AG10803 (cell line): ENCODE data around the gene NAA35.

ENCODE experiments used
- DNase-seq: peaks from one replicate; pipeline ENCODE4 v3.0.0; 2010; ENCODE audit warnings: low read depth
- H3K4me3 ChIP-seq: 2 replicates; pipeline ENCODE4 v1.5.1; 2011; ENCODE audit warnings: mild to moderate bottlenecking, low read length, control low read depth
- TF ChIP-seq, protein P1 (sequence below): conservative IDR thresholded peaks from 2 replicates; pipeline ENCODE4 v1.5.1; 2011; ENCODE audit warnings: mild to moderate bottlenecking, low read length, control low read depth, inconsistent platforms

Gene NAA35

GRCh38 chr9:86062845-86063693 is 122.1 kb downstream of the NAA35 start:
- TF ChIP-seq, protein P1, sequence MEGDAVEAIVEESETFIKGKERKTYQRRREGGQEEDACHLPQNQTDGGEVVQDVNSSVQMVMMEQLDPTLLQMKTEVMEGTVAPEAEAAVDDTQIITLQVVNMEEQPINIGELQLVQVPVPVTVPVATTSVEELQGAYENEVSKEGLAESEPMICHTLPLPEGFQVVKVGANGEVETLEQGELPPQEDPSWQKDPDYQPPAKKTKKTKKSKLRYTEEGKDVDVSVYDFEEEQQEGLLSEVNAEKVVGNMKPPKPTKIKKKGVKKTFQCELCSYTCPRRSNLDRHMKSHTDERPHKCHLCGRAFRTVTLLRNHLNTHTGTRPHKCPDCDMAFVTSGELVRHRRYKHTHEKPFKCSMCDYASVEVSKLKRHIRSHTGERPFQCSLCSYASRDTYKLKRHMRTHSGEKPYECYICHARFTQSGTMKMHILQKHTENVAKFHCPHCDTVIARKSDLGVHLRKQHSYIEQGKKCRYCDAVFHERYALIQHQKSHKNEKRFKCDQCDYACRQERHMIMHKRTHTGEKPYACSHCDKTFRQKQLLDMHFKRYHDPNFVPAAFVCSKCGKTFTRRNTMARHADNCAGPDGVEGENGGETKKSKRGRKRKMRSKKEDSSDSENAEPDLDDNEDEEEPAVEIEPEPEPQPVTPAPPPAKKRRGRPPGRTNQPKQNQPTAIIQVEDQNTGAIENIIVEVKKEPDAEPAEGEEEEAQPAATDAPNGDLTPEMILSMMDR: no peak
- no peak overlapping the region for H3K4me3 ChIP-seq
- no peak for DNase-seq

DNA sequence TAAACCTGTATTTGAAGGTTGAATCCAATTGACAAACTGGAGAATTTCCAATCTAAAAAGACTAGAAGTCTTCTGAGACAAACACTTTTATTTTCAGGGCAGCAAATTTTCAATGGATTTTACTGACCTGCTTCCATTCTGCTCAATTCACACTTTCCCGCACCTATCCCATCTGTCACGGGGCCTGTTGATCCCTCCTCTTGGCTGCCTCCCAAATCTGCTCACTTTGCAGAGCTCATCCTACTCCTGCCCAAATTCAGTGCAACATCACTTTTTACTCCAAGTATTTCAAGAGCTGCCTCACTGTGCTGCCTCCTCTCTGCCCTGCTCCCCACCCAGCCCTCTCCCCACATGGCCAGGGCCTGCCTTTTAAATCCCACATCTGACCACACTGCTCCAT is 123.3 kb downstream of the NAA35 start:
- H3K4me3 ChIP-seq: no peak overlapping the region
- TF ChIP-seq, protein P1: no peak
- no peak for DNase-seq

DNA sequence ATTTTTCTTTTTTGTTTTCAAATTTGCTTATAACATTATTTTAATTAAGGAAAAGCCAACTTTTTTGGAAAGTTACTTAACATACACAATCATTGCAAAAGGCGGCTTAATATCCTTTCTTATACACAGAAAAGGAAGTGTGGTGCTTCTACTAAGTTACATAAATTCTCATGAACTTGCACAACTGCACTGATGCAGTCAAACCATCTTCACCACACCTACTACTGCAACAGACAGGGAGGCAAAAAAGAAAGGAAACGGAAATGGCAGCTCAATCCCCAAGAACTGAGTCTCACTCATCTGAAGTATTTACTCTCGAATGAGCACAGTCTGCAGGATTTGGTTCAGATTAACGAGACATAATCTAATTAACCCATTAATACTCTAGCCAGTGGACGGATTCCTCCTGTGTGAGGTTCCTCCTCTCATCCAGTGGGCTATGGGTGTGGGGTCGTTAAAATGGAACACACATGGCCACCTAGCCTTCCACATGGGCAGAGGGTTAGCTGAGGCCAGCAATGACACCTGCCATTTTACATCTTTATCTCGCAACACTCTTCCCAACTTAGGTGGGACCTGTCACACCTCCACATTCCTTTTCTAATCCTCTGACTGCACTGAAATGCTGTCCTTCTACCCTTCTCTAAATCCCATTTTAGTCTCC is 128.4 kb downstream of the NAA35 start:
- TF ChIP-seq, protein P1: no peak
- no peak overlapping the region for H3K4me3 ChIP-seq
- DNase-seq: no peak
